A673 (cell line): Measurements from ENCODE around the gene ATP5F1D. TPM values are rescaled to one million over a fixed set of nuclear protein-coding genes. Genes with fewer than 3 reads are reported as not detected.

Experiments used
- BruUV-seq: library from RNA; stranded (reverse); fragments of 400-500 nt; replicated peaks from 2 replicates; lab custom pipeline; 2021; lab: Mats Ljungman, UMichigan
- CTCF ChIA-PET: fragments of 300-600 bp; sonication (Branson Sonifier 250); formaldehyde crosslinking; loops from one replicate; lab custom pipeline; 2022; ENCODE audit warnings: antibody characterized with exemption; lab: Charles Lee
- POLR2A ChIA-PET: fragments of 300-600 bp; sonication (Branson Sonifier 250); formaldehyde crosslinking; loops from one replicate; lab custom pipeline; 2022; ENCODE audit warnings: antibody characterized with exemption; ENCODE audit not compliant: low non-redundant PET; lab: Charles Lee
- DNase-seq: peaks from one replicate; pipeline ENCODE4 v3.0.0-alpha.2; 2015; ENCODE audit warnings: low spot score
- H3K27ac ChIP-seq: fragments of 200-600 bp; sonication (generic); 2 replicates; pipeline ENCODE4 v1.5.1; 2016; ENCODE audit warnings: mixed run types, low read depth, mild to moderate bottlenecking, mixed read lengths, antibody characterized with exemption, low read length; ENCODE audit not compliant: poor library complexity, severe bottlenecking
- H3K27me3 ChIP-seq: fragments of 200-600 bp; sonication (generic); replicated peaks from 2 replicates; pipeline ENCODE4 v1.6.1; 2017; ENCODE audit warnings: mixed run types, low read depth, mild to moderate bottlenecking, mixed read lengths, antibody characterized with exemption, low read length; ENCODE audit not compliant: insufficient read depth, poor library complexity
- H3K36me3 ChIP-seq: fragments of 200-600 bp; sonication (generic); 2 replicates; pipeline ENCODE4 v1.6.1; 2016; ENCODE audit warnings: mixed run types, mild to moderate bottlenecking, mixed read lengths, antibody characterized with exemption, low read length; ENCODE audit not compliant: insufficient read depth, poor library complexity, severe bottlenecking
- H3K4me1 ChIP-seq: fragments of 200-600 bp; sonication (generic); 2 replicates; pipeline ENCODE4 v1.6.1; 2017; ENCODE audit warnings: mixed run types, mild to moderate bottlenecking, mixed read lengths, antibody characterized with exemption, low read length; ENCODE audit not compliant: insufficient read depth, poor library complexity, severe bottlenecking
- H3K4me3 ChIP-seq: fragments of 200-600 bp; sonication (generic); 2 replicates; pipeline ENCODE4 v1.5.1; 2016; ENCODE audit warnings: low read depth, mixed run types, mild to moderate bottlenecking, mixed read lengths, low read length; ENCODE audit not compliant: poor library complexity, severe bottlenecking
- H3K9me3 ChIP-seq: fragments of 200-600 bp; sonication (generic); 2 replicates; pipeline ENCODE4 v1.6.1; 2016; ENCODE audit warnings: mixed run types, low read depth, mild to moderate bottlenecking, mixed read lengths, antibody characterized with exemption, low read length; ENCODE audit not compliant: poor library complexity, severe bottlenecking
- EZH2 ChIP-seq: fragments of 200-600 bp; sonication (generic); IDR thresholded peaks from 2 replicates; pipeline ENCODE4 v1.6.1; 2017; ENCODE audit warnings: borderline replicate concordance, low read depth, mild to moderate bottlenecking, mixed read lengths, antibody characterized with exemption, low read length; ENCODE audit not compliant: poor library complexity, severe bottlenecking
- intact Hi-C: fragments of 100-400 bp; cut with micrococcal nuclease; formaldehyde crosslinking; loops from one replicate; pipeline ENCODE4 v1.10.0; 2022; ENCODE audit not compliant: unreplicated experiment
- total RNA-seq: library from RNA; stranded (reverse); gene quantifications from 2 replicates; pipeline ENCODE4 v1.2.3, GENCODE V29; 2021
- TF ChIP-seq, protein P1 (sequence below): fragments of 300-800, 200-600 bp; sonication (generic); conservative IDR thresholded peaks from 2 replicates; pipeline ENCODE4 v1.5.1; 2017; ENCODE audit warnings: low read depth, mild to moderate bottlenecking, antibody characterized with exemption, low read length, moderate library complexity, mixed read lengths

Gene ATP5F1D
- total RNA-seq, 1 experiment from 2014 or later = 237 TPM

DNA sequence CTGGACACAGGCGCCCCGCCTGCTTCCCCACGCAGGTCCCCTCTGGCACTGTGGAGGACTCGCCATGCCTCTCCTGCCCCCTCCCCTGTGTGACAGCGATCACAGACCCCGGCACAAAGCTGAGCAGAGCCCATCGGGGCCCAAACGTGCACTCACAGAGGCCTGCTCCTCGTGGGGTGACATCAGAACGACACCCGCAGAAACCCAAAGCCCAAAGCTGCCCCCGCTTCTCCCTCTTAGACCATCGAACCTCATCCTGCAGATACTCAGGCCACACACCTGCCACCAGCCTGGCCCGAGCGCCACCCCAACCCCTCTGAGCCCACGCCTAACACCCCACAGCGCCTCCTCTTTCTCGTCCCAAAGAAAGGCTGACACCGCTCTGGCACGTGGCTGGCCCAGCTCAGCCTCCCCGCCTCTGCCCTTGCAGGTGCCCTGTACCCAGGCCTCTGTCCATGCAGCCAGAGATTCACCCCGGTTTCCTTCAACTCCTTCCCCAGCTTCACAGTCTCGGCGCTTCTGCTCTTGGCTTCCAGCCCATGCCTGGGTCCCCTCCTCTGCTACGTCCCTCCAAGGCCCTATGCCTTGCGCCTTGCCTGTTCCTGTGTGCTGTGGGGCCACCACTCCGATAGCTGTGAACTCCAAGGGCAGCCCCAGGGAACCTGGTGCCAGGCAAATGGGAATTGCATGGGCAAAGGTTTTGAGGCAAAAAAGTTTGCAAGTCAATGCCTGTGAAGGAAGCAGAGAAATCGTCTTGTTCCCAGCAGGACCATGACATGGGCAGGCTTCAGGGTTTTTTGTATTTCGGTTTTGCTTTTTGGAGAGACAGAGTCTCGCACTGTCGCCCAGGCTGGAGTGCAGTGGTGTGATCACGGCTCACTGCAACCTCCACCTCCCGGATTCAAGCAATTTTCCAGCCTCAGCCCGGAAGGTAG, 2.9 kb upstream of the ATP5F1D start:
- intact Hi-C loops = no loop called here
- Histone ChIP-seq H3K36me3 (peaks cover 8% of the 10 kb centered on the region), H3K27me3 (no peaks in the 10 kb centered on the region), H3K9me3 (no peaks in the 10 kb centered on the region), H3K4me3 (peak overlapping the region; percentile 86), H3K27ac (peak overlapping the region; percentile 68), H3K4me1 (peaks cover 35% of the 10 kb centered on the region)
- TF ChIP-seq, protein P1, sequence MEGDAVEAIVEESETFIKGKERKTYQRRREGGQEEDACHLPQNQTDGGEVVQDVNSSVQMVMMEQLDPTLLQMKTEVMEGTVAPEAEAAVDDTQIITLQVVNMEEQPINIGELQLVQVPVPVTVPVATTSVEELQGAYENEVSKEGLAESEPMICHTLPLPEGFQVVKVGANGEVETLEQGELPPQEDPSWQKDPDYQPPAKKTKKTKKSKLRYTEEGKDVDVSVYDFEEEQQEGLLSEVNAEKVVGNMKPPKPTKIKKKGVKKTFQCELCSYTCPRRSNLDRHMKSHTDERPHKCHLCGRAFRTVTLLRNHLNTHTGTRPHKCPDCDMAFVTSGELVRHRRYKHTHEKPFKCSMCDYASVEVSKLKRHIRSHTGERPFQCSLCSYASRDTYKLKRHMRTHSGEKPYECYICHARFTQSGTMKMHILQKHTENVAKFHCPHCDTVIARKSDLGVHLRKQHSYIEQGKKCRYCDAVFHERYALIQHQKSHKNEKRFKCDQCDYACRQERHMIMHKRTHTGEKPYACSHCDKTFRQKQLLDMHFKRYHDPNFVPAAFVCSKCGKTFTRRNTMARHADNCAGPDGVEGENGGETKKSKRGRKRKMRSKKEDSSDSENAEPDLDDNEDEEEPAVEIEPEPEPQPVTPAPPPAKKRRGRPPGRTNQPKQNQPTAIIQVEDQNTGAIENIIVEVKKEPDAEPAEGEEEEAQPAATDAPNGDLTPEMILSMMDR = no peak
- TF ChIP-seq EZH2 = no peak
- POLR2A ChIA-PET = interaction anchor here (0.6 to 0.7 kb wide), 2 partner anchors 293 to 294 kb away, joined by 9 to 13 read pairs; no protein-coding TSS in a partner anchor
- no peak for DNase-seq
- no TSS peak for BruUV-seq
- CTCF ChIA-PET = interaction anchor here (0.6 to 1.2 kb wide), 2 partner anchors 15 to 127 kb away, joined by 3 to 5 read pairs; no protein-coding TSS in a partner anchor

DNA sequence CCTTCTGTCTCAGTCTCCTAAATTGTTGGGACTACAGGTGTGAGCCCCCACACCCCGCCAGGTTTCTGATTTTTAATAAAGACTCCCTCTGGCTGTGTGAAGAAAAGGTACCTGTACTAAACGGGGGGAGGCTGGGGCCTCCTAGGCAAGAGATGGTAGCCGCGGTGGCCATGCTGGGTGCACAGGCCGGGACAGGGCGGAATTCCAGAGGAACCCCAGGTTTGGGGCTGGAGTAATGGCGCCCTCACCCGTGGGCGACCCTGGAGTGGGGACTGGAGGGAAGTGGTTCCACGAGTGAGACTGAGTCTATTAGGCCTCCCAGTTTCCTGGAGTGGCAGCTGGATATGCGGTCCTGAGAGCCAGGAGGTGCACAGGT, 2.1 kb upstream of the ATP5F1D start:
- no peak for TF ChIP-seq EZH2
- TF ChIP-seq, protein P1 = no peak
- Histone ChIP-seq H3K4me3 (no peak overlapping the region), H3K9me3 (no peaks in the 10 kb centered on the region), H3K27ac (peak overlapping the region; percentile 87), H3K27me3 (no peaks in the 10 kb centered on the region), H3K4me1 (peaks cover 43% of the 10 kb centered on the region), H3K36me3 (peaks cover 9% of the 10 kb centered on the region)
- POLR2A ChIA-PET = no interaction called here
- CTCF ChIA-PET = interaction anchor here (1.2 kb wide), 1 partner anchor 16 kb away, joined by 5 read pairs; no protein-coding TSS in a partner anchor
- no peak for DNase-seq
- intact Hi-C loops = no loop called here
- BruUV-seq = no TSS peak

DNA sequence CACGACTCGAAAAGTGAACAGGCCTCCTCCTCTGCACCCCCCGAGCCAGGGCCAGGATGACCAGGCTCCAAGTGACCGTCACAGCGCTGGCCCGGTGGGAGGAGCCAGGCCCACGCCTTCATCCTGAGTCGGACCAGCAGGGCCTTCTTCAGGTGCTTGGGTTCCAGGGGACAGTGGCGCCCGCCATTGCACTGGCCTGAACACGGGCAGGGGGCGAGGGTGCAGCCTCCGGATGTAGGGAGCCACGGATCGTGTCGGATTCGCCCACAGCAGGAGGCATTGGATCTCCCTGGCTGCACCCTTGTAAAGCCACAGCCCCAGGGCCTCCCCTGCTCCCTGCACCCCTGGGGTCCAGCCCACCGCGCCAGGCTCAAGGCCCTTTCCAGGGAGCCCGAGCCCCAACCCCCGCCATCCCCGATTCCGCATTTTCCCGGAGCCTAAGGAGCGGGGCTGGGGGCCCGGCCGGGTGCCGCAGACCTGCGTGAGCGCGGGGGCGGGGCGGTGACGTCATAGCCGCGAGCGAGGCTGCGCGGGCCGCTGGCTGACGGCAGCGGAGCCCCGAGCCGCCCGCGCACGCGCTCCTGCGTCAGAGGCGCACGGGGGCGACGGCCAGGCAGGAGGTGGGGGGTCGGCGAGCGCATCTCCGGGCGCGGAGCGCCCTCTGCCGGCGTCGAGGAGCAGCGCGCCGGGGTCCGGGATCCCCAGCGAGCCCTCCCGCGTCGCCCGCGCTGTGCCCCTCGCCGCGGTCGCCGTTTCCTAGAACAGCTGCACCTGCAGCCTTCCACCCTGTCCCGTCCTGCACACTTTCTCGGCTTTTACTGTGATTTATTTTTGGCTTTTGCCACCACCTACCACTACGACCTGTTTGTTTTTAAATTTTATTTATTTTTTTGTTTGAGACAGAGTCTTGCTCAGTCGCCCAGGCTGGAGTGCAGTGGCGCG, 1.5 kb upstream of the ATP5F1D start:
- H3K27me3 ChIP-seq = no peaks in the 10 kb centered on the region
- H3K27ac ChIP-seq = peak overlapping the region; percentile 87
- ChIA-PET CTCF (interaction anchor here (0.5 to 1.0 kb wide), 3 partner anchors 127 to 709 kb away, joined by 3 to 7 read pairs (median 4); no protein-coding TSS in a partner anchor), POLR2A (no interaction called here)
- H3K4me1 ChIP-seq = peaks cover 49% of the 10 kb centered on the region
- no peak for TF ChIP-seq EZH2
- TF ChIP-seq, protein P1 = peak; percentile 60
- peak; percentile 96 for DNase-seq
- H3K9me3 ChIP-seq = no peaks in the 10 kb centered on the region
- intact Hi-C loops = loop anchor here (2.0 to 10.0 kb wide), 4 partner anchors 215 to 375 kb away; partner anchors contain the start of genes CNN2, RNU6-2, TMEM259 and WDR18
- BruUV-seq = no TSS peak
- peak overlapping the region; percentile 98 for H3K4me3 ChIP-seq
- peaks cover 7% of the 10 kb centered on the region for H3K36me3 ChIP-seq
